GM18508 (cell line): ENCODE measurements around the gene STPG2.

Source experiments
- ATAC-seq: cut with Tn5 transposase; IDR thresholded peaks from one replicate; pipeline ENCODE4 v1.9.1; 2021; ENCODE audit warnings: moderate number of reproducible peaks; ENCODE audit not compliant: insufficient read depth, unreplicated experiment

STPG2 gene

GRCh38 chr4:98098764-98099163, 44.5 kb downstream of the STPG2 start:
- no peak for ATAC-seq

GRCh38 chr4:98094118-98094517, 49.2 kb downstream of the STPG2 start:
- no peak for ATAC-seq

GRCh38 chr4:98093662-98094061, 49.6 kb downstream of the STPG2 start:
- ATAC-seq, result no peak

- ATAC-seq, result no peak
These were observed 50.3 kb downstream of the STPG2 start for GRCh38 chr4:98092833-98093439.

GRCh38 chr4:98081936-98082335, 61.3 kb downstream of the STPG2 start:
- no peak for ATAC-seq

GRCh38 chr4:98068495-98068894, 74.8 kb downstream of the STPG2 start:
- no peak for ATAC-seq

GRCh38 chr4:98055800-98056501, 87.3 kb downstream of the STPG2 start:
- ATAC-seq, result no peak

- ATAC-seq, result no peak
These were observed 96.6 kb downstream of the STPG2 start for GRCh38 chr4:98046665-98047064.

- no peak for ATAC-seq
These were observed 113.2 kb downstream of the STPG2 start for GRCh38 chr4:98030059-98030458.

GRCh38 chr4:98027827-98028226, 115.4 kb downstream of the STPG2 start:
- no peak for ATAC-seq

- ATAC-seq, result no peak
These were observed 116.9 kb downstream of the STPG2 start for GRCh38 chr4:98026362-98026761.

GRCh38 chr4:98006814-98007412, 136.4 kb downstream of the STPG2 start:
- no peak for ATAC-seq

- no peak for ATAC-seq
These were observed 137.2 kb downstream of the STPG2 start for GRCh38 chr4:98006060-98006459.

GRCh38 chr4:98000940-98001339, 142.3 kb downstream of the STPG2 start:
- no peak for ATAC-seq

- ATAC-seq, result no peak
These were observed 145.1 kb downstream of the STPG2 start for GRCh38 chr4:97998203-97998602.

- no peak for ATAC-seq
These were observed 148.4 kb downstream of the STPG2 start for GRCh38 chr4:97994765-97995465.

- no peak for ATAC-seq
These were observed 152.9 kb downstream of the STPG2 start for GRCh38 chr4:97990409-97990808.

GRCh38 chr4:97987019-97987648, 156.1 kb downstream of the STPG2 start:
- ATAC-seq, result no peak

- ATAC-seq, result no peak
These were observed 158.6 kb downstream of the STPG2 start for GRCh38 chr4:97984545-97985131.

- no peak for ATAC-seq
These were observed 164.3 kb downstream of the STPG2 start for GRCh38 chr4:97978791-97979488.
